ENCODE results near the gene TEPSIN. TPM values are rescaled to one million over a fixed set of nuclear protein-coding genes. Genes with fewer than 3 reads are reported as not detected.

TEPSIN gene
- total RNA-seq, 1 donor from 2014 or later: 15.9 TPM

- Histone ChIP-seq H3K4me1 (peaks cover 38% of the 10 kb centered on the region), H3K4me3 (no peak overlapping the region), H3K27me3 (ENCODE audit: low read depth) (no peaks in the 10 kb centered on the region), H3K9me3 (replicated peaks) (no peaks in the 10 kb centered on the region), H3K27ac (replicated peaks) (no peak overlapping the region), H3K36me3 (peaks cover 6% of the 10 kb centered on the region)
- TF ChIP-seq CTCF (IDR thresholded peaks at IDR 0.05; ENCODE audit: borderline replicate concordance): peak; percentile 82
- no peak for DNase-seq
- intact Hi-C loops (cut with micrococcal nuclease): no loop called here
These were observed 3.0 kb upstream of the TEPSIN start for GRCh38 chr17:81241648-81242420.

GRCh38 chr17:81241203-81241602 lies 2.3 kb upstream of the TEPSIN start:
- H3K36me3 ChIP-seq: peaks cover 6% of the 10 kb centered on the region
- no peaks in the 10 kb centered on the region for H3K27me3 ChIP-seq (ENCODE audit: low read depth)
- no peak overlapping the region for H3K27ac ChIP-seq (replicated peaks)
- no peaks in the 10 kb centered on the region for H3K9me3 ChIP-seq (replicated peaks)
- TF ChIP-seq CTCF (IDR thresholded peaks at IDR 0.05; ENCODE audit: borderline replicate concordance): no peak
- peaks cover 45% of the 10 kb centered on the region for H3K4me1 ChIP-seq
- no peak for DNase-seq
- intact Hi-C loops (cut with micrococcal nuclease): no loop called here
- H3K4me3 ChIP-seq: no peak overlapping the region

- H3K27me3 ChIP-seq (ENCODE audit: low read depth): no peaks in the 10 kb centered on the region
- peaks cover 45% of the 10 kb centered on the region for H3K4me1 ChIP-seq
- H3K36me3 ChIP-seq: peaks cover 9% of the 10 kb centered on the region
- intact Hi-C loops (cut with micrococcal nuclease): no loop called here
- no peak for TF ChIP-seq CTCF (IDR thresholded peaks at IDR 0.05; ENCODE audit: borderline replicate concordance)
- no peak for DNase-seq
- H3K27ac ChIP-seq (replicated peaks): no peak overlapping the region
- H3K9me3 ChIP-seq (replicated peaks): no peaks in the 10 kb centered on the region
- H3K4me3 ChIP-seq: peak overlapping the region; percentile 99
These were observed 1.9 kb upstream of the TEPSIN start for GRCh38 chr17:81240761-81241160.

GRCh38 chr17:81239714-81240555 lies 1.1 kb upstream of the TEPSIN start:
- DNase-seq: no peak

GRCh38 chr17:81238490-81238814 lies 403 bp downstream of the TEPSIN start:
- peaks cover 15% of the 10 kb centered on the region for H3K36me3 ChIP-seq
- DNase-seq: no peak
- H3K9me3 ChIP-seq (replicated peaks): no peaks in the 10 kb centered on the region
- H3K27ac ChIP-seq (replicated peaks): peak overlapping the region; percentile 92
- H3K4me3 ChIP-seq: peak overlapping the region; percentile 99
- intact Hi-C loops (cut with micrococcal nuclease): no loop called here
- H3K4me1 ChIP-seq: peaks cover 45% of the 10 kb centered on the region
- no peak for TF ChIP-seq CTCF (IDR thresholded peaks at IDR 0.05; ENCODE audit: borderline replicate concordance)
- no peaks in the 10 kb centered on the region for H3K27me3 ChIP-seq (ENCODE audit: low read depth)

More at GRCh38 chr17:81239714-81240555, 1.1 kb upstream of the TEPSIN start:
- TF ChIP-seq CTCF (IDR thresholded peaks at IDR 0.05; ENCODE audit: borderline replicate concordance): no peak
- Histone ChIP-seq H3K4me1 (peaks cover 45% of the 10 kb centered on the region), H3K27me3 (ENCODE audit: low read depth) (no peaks in the 10 kb centered on the region), H3K36me3 (peaks cover 11% of the 10 kb centered on the region), H3K27ac (replicated peaks) (peak overlapping the region; percentile 92), H3K9me3 (replicated peaks) (no peaks in the 10 kb centered on the region), H3K4me3 (peak overlapping the region; percentile 99)
- intact Hi-C loops (cut with micrococcal nuclease): no loop called here
